Measurements from ENCODE around the gene SSBP2. TPM values are rescaled to one million over a fixed set of nuclear protein-coding genes. Genes with fewer than 3 reads are reported as not detected.
"Not testable (repeated sequence)": the region's sequence is repeated elsewhere in the genome, so short reads cannot be mapped to it uniquely, and the experiment has no call there.

Gene SSBP2
- total RNA-seq, 1 donor from 2014 or later: 44.7 TPM

DNA sequence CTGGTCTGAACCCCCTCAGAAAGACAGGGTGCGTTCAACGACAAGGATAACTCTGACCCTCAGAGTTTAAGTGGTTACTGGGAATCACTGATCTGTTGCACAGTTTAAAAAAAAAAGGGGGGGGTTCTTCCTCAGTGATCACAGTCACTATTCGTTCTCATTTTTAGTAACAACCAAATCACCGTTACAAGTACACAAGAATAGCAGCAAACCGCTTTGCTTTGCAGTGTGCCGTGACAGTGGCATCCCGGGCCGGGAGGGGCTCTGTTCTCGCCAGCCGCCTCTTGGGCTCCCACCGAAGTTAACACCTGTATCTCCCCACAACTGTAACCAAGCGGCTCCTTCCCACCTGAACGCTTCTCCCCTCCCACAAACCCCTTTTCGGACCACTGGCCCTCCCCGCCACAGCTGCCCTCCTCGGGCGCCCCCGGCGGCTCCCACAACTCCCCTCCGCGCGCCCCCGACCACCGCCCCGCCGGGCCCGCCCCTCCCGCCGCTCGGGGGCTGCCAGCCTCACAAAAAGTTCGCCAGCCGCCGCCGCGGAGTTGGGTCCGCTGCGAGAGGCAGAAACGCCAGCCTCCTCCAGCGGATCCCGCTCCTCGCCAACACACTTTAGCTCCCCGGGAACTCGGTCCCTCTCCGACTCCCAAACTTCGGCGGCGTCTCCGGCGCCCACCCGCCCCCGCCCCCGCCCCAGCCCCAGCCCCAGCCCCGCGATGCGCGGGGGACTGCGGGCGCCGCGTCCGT lies 1.2 kb downstream of the SSBP2 start:
- intact Hi-C loops (cut with micrococcal nuclease): loop anchor here (5.0 to 10.0 kb wide), 3 partner anchors 38 to 235 kb away; partner anchors contain the start of gene ATG10
- DNase-seq (peak; percentile 63), ATAC-seq (no peak)

DNA sequence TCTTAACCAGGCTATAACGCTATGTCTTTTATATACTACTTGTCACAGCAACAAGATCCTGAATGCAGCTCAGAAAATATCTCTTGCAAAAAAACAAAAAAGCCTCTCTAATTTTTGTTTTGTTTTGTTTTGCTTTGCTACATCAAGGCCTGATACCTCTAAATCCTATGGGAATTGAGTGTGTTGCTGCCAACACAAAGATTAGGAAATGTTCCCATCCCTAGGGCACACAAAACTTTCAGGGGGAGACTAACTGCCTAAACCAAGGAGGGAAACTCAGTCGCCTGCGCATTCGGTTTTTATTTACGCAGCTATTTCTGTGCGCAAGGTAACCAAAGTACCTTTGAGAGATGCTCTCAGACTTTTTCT lies 1.7 kb downstream of the SSBP2 start:
- ATAC-seq (no peak), DNase-seq (no peak)
- intact Hi-C loops (cut with micrococcal nuclease): loop anchor here (10.0 kb wide), 1 partner anchor 234 kb away; no protein-coding TSS in a partner anchor

DNA sequence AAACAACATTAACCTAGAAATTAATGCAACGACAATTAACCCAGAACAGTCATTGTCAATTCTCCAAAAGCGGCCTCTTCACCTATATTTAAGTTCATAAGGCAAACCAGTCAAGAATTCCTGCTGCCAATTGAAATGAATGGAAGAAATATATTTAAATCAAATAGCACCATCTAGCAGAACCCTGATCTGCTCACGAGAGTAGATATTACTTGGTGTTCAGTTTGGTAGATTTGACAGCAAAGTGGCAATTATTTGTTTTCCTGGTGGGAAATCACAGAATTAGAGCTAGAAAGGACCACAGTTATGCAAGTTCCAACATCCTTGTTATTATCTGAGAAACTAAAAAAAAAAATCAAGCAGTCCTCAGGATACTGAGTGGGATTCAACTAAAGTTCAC lies 2.3 kb downstream of the SSBP2 start:
- no peak for ATAC-seq
- intact Hi-C loops (cut with micrococcal nuclease): loop anchor here (10.0 kb wide), 1 partner anchor 234 kb away; no protein-coding TSS in a partner anchor
- DNase-seq: no peak

DNA sequence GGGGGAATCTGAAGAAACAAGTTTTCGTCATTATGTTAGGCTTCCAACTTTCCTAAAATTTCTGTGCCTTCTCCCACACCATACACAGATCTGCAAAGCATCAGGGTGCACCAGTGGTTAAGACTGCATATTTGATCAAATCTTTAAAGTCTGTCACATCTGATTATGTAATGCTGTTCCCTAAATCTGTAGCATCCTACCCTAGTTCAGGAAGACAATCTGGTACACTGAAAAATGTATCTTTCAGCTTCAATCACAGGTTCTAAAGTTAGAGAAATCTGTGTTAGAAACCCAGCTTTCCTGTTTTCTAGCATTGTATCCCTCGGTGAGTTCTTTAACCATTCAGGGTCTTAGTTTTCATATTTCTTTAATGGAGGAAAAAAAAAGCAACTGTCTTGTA lies 3.9 kb downstream of the SSBP2 start:
- ATAC-seq: no peak
- DNase-seq: no peak
- intact Hi-C loops (cut with micrococcal nuclease): loop anchor here (10.0 kb wide), 1 partner anchor 232 kb away; no protein-coding TSS in a partner anchor

DNA sequence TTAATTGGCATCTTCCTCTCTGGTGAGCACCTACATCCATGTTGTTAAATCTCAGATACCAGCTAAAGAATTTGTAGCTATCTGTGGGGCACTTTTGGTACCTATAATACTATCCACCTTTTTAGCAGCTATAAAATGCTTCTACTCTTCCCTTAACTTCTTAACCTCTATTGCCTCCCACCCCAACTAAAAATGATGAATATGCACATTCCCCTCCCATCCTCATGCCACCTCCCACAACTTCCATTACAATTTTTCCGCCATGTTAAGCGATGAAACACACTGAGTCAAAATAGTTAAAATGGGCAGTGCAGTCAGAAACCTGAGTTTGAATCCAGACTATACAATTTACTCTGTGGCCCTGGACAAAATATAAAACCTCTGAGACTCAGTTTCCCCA lies 10.1 kb downstream of the SSBP2 start:
- no peak for DNase-seq
- no peak for ATAC-seq
- intact Hi-C loops (cut with micrococcal nuclease): loop anchor here (10.0 kb wide), 1 partner anchor 226 kb away; no protein-coding TSS in a partner anchor

DNA sequence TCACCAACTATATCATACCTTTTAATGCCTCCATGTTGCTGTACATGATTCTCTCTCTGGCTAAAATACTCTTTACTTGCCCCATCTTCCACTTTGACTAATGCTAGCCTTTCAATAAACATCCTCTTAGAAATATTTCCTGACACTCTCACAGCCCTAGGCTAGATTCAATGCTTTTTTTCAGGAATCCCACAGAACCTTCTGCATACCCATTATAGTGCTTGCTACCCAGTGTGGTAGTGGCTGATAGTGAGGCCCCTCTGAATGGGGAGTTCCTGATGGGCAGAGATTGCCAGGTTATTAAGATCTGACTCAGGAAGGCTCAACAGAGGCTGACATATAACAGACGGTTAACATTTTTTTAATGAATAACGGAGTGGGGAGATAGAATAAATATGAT lies 11.6 kb downstream of the SSBP2 start:
- intact Hi-C loops (cut with micrococcal nuclease): no loop called here
- DNase-seq (no peak), ATAC-seq (no peak)

DNA sequence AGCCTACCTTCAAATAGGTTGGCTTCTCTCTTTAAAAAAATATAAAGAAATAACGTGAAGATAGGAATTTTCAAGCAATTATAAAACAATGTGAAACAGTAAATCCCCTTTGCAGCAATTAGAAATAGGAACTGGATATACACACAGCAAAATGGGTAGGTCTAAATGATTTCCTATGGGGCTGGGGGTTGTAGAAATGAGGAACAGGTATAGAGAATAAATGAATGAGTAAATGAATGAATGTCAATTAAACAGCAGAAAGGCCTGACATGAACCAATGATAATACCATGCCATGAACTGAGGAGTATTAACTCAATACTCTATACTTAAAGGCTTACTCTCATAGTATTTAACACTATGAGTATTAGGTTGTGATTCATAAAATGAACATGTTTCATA lies 21.6 kb downstream of the SSBP2 start:
- intact Hi-C loops (cut with micrococcal nuclease): no loop called here
- ATAC-seq: no peak
- no peak for DNase-seq

DNA sequence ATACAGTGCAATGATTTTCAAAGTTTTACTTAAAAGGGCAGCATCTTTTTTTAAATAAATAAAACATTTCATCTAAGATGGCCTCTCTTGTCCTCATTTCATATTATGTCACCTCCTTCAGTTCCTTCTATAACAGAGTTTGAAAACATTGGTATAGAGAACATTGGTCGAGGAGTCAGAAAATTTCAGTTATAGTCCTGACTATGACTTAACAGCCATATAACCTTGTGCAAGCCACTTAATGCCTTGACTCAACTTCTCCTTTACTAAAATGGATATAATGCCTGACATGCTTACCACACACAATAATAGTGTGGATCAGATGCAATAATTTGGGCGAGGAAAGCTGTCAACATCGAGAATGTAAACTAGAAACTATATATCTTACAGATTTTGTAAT lies 22.6 kb downstream of the SSBP2 start:
- no peak for DNase-seq
- intact Hi-C loops (cut with micrococcal nuclease): no loop called here
- no peak for ATAC-seq

DNA sequence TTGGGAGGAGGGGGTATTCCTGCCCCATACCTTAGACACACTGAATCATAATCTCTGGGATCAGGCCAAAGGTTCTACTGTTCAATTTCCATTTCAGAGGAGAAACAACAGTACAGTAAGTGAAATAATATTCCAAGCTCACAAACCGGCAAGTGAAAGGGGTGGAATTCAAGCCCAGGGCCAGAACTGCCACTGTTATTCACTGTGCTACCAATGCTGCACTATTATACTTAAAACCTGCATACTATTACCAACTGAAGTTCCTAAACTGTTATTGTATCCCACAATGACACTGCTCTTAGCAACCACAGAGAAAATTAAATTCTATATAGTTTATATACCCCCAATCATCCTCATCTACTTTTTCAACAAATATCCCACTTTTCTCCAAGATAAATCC lies 24.6 kb downstream of the SSBP2 start:
- intact Hi-C loops (cut with micrococcal nuclease): no loop called here
- no peak for DNase-seq
- no peak for ATAC-seq

DNA sequence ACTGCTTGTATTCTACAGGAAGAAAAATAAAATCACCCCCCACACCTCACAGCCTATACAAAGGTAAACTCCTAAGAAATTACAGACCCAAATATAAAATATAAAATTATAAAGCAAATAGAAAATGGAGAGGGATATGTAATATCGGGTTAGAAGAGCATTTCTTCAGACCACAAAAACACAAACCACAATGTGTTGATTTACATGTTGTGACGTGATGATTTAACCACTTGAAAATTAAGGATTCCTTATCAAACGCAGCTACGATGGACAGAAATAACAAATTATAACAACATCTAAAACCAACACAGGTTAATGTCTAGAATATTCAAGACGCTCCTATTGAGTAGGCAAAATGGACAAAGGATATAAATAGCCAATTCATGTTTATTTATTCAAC lies 26.3 kb downstream of the SSBP2 start:
- DNase-seq: no peak
- no peak for ATAC-seq
- intact Hi-C loops (cut with micrococcal nuclease): no loop called here

DNA sequence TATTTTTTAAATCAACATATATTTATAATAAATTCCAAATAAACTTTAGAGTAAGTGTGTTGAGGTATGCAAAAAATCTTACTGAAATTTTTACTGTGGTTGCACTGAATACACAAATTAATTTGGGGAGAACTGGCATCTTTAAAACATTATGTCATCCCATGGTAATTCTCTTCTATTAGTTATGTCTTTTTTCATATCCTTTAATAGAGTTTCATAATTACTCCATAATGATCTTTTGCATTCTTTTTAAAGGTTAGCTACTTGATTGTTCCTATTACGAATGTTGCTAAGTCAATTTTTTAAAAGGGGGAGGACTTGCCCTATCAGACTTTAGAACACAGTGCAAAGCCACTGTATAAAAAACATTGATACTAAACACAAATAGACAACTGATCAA lies 26.8 kb downstream of the SSBP2 start:
- no peak for DNase-seq
- intact Hi-C loops (cut with micrococcal nuclease): no loop called here
- no peak for ATAC-seq

DNA sequence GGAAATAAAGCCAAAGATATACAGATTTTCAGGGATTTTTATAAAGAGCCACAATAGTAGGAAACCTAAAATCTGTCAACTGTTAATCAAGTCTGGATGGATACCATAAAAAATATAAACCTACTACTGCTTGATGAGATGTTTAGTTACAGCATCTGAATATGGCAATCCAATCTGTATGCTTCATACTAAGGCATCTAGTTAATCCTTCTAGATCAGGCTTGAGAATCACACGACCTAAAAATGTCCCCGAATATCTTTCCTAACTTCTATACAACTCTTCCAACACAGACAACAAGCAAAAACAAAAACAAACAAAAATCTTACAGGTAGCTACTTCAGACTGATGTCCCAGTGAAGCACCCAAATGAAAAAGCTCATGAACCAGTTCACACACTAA lies 29.8 kb downstream of the SSBP2 start:
- no peak for ATAC-seq
- DNase-seq: no peak
- intact Hi-C loops (cut with micrococcal nuclease): no loop called here

DNA sequence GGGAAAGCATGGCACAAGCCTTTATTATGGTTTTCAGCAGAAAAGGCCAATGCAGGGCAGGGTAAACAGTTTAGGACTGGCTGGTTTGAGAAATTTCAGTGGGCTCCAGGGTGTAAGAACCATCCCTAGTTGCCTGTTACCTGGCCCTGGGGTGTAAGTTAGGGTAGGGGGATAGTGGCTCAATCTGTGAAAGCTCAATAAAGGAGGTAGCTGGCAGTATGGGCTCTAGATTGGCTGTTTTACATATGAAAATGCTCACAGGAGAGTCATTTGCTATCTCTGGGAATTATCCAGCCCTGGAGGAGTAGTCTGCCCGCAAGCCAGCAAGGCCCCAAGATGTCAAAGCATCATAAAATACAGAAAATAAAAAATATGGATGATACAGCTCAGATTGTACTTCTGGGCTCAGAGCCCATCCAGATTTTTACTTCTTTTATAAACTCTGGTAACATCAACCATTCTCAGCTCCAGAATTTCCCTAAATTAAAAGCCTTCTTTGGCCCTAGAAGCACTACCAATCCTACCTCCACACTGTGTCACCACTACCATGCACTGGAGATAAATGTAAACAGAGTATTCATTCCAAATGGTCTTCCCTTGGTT lies 31.1 kb downstream of the SSBP2 start:
- intact Hi-C loops (cut with micrococcal nuclease): no loop called here
- ATAC-seq (no peak), DNase-seq (no peak)

DNA sequence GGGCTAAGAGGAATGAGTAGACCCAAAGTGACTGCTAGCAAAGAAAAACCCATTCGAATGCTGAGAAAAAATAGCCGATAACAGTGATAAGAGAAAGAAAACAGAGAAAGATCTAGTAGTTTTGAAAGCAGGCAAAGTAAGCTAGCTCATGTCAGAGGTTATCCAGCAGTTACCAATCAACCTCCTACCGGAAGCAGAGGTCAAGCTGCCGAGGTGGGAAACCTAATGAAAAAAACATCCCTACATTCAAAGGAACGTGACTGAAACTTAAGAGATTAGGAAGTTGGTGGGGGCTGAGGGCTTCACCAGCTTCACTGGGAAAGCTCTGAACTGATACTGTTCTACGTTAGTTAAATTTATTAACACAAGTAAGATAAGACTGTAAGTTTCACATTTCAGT lies 32.6 kb downstream of the SSBP2 start:
- ATAC-seq: no peak
- intact Hi-C loops (cut with micrococcal nuclease): no loop called here
- DNase-seq: no peak

DNA sequence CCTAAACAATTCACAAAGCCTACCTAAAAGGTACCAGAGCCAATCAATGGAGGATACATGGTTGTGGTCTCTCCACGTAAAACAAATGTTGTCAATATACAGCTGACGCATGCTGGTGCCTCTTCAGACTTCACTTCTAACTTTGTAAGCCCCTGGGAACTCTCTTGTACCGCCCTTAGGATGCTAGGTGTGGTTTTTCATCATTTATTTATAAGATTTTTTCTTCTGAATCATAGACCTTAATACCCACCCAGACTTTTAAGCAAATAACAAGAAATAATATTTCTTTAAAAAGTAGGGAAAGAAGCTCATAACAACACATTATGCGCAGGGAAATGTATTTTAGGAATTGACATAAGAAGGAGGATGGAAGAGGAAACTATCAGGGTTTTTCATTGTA lies 33.0 kb downstream of the SSBP2 start:
- intact Hi-C loops (cut with micrococcal nuclease): no loop called here
- ATAC-seq: no peak

DNA sequence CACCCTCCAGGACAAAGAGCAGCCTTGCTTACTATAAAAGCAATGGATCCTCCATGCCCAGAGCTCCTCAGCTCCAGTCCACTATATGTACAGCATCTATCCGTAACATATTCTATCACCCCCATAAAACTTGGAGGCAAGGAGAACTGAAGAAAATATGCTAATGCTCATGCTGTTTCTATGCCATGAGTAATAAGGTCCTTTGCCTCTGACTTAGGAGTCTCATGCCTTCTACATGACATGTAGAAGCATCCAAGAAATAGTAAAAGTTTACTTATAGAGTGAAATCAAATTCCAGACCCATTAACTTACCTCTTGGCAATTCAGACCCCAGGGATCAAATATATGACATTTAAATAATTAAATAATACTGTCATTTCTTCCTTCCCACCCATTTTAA lies 33.7 kb downstream of the SSBP2 start:
- DNase-seq (no peak), ATAC-seq (no peak)
- intact Hi-C loops (cut with micrococcal nuclease): no loop called here

More for the DNA sequence above, 33.0 kb downstream of the SSBP2 start:
- no peak for DNase-seq

DNA sequence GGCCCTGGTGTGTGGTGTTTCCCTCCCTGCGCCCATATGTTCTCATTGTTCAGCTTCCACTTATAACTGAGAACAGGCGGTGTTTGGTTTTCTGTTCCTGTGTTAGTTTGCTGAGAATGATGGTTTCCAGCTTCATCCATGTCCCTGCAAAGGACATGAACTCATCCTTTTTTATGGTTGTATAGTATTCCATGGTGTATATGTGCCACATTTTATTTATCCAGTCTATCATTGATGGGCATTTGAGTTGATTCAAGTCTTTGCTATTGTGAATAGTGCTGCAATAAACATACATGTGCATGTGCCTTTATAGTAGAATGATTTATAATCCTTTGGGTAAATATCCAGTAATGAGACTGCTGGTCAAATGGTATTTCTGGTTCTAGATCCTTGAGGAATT lies 36.8 kb downstream of the SSBP2 start:
- DNase-seq; ATAC-seq; intact Hi-C loops (cut with micrococcal nuclease): not testable (repeated sequence)

DNA sequence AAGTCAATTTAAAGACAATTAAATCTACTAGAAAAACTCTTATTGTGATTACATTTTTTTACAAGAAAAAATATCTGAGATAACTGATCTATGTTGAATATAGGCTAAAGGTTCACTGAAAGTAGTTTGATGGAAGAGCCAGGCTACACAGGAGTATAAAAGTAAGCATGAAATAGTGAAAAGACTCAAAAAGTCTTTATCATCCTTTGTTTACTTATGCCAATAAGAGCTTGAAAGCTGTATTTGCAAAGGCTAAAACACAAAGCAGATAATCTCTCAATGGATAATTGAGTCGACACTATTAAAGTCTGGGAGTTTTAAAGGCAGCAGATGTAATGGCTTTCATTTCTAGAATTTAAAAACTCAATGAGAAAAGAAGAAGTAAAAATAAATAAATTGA lies 42.0 kb downstream of the SSBP2 start:
- DNase-seq: no peak
- ATAC-seq: no peak
- intact Hi-C loops (cut with micrococcal nuclease): no loop called here

DNA sequence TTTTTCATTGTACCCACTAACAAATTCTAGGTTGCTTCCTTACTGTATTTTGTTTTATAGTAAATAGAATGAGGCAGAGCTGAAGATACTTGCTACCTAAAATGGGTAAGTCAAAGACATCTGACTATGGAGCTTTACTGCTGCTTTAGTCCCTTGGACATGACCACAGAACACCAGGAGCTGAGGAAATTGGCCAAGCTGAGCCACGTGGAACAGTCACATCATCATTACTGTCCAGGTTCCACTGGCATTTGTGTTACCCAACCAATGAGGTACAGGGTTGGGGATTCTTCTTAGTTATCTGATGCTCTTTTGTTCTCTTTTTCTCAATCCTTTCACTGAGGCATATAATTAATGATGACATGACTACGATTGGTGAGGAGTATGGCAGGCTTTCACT lies 47.1 kb downstream of the SSBP2 start:
- DNase-seq (no peak), ATAC-seq (no peak)
- intact Hi-C loops (cut with micrococcal nuclease): no loop called here

DNA sequence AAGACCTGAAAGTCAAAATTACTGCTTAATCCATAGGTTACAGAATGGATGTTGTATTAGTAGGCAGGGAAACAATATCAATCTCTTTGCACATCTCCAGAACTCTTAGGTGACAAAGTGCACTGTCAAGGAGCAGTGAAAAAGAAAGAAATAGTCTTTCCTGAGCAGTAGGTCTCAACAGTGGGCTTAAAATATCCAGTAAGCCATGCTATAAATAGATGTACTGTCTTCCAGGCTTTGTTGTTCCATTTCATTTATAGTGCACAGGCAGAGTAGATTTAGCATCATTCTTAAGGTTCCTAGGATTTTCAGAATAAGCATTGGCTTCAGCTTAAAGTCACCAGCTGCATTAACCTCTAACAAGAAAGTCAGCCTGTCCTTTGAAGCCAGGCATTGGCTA lies 50.7 kb downstream of the SSBP2 start:
- intact Hi-C loops (cut with micrococcal nuclease): no loop called here
- ATAC-seq (no peak), DNase-seq (no peak)

DNA sequence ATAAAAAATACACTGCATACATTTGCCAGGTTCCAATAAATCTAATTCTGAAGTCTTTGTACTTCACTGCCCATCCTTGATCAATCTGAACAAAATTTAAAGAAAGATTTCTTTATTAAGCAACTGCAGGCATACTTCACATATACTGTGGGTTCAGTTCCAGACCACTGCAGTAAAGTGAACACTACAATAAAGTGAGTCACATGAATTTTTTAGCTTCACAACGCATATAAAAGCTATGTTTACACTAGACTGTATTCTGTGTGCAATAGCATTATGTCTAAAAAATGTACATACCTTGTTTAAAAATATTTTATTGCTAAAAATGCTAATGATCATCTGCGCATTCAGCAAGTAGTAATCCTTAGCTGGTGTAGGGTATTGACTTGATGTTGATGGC lies 52.1 kb downstream of the SSBP2 start:
- no peak for DNase-seq
- ATAC-seq: no peak
- intact Hi-C loops (cut with micrococcal nuclease): no loop called here

Data from left ventricle myocardium superior (tissue), 1 donor.